Measurements from ENCODE around the gene RAB4A.

Gene RAB4A

GRCh38 chr1:229341774-229342655, 71.1 kb downstream of the RAB4A start:
- no peak for DNase-seq

- DNase-seq = peak; percentile 78
These were observed 72.0 kb downstream of the RAB4A start, which contains the start of gene CCSAP for GRCh38 chr1:229342656-229343569. Gene CCSAP (minus strand): TSS chr1:229343047. CDS start chr1:229342465, 582 bp downstream.

DNA sequence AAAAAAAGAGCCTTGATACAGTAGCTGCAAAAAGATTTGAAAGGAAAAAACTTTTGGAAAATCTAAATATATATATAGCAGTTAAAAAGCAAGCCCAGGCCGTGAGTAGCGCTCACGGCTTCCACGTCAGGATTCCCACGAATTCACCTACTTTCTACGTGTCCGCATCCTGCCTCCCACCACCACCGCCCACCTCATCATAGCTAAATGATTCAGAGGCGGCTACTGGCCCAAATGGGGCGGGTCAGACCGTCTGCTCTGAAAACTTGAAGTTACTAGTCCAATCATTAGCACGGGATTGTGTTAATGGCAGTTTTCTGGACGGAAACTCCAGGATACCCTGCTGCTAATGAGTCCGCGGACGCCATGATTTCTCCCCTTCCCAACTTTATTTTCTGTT, 73.2 kb downstream of the RAB4A start:
- DNase-seq = no peak

- no peak for DNase-seq
These were observed 74.2 kb downstream of the RAB4A start for GRCh38 chr1:229344937-229345684.

GRCh38 chr1:229347528-229347927, 76.6 kb downstream of the RAB4A start:
- no peak for DNase-seq

DNA sequence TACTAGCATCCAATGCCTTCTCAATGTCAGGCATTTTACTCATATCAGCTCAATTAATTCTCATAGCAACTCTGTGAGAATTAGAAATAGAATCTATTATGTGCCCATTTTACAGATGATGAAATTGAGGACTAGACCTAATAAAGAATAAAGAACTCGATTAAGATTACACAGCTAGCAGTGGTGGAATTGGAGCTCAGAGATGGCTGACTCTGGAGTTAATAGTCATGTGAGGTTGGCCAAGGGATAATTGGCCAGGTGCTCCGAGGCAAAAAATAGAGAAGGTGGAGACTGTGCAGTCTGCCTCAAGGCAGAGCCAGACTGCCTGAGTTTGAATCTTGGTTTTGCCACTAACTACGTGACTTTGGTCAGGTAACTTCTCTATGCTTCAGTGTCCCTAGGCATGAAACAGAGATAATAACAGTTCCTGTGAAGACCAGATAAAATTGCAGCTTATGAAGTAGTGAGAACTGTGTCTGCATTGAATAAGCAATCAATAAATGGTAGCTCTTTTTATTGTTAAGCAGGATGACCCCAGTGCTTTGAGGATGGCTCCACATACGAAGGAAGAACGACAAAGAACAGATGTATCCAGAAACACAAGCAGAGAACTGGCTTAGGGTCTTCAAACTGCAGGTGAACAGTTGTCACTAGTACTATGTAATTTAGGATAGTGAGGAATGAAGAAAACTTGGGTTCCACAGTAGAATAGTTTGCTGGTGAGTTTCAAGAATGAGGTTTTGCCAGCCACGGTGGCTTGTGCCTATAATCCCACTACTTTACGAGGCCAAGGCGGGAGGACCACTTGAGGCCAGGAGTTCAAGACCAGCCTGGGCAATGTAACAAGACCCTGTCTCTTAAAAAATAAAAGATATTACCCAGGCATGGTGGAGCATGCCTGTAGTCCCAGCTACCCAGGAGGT, 78.8 kb downstream of the RAB4A start:
- DNase-seq = no peak

DNA sequence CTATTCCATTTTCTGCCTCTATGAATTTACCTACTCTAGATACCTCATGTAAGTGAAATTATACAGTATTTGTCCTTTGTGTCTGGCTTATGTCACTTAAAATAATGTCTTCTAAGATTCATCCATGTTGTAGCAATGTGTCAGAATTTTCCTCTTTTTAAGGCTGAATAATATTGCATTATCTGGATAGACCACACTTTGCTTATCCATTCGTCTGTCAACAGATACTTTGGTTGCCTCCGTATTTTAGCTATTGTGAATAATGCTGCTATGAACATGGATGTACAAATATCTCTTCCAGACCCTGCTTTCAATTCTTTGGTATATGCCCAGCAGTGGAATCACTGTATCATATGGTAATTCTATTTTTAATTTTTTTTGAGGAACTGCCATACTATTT, 82.1 kb downstream of the RAB4A start:
- DNase-seq = no peak

GRCh38 chr1:229354226-229354625, 83.3 kb downstream of the RAB4A start:
- DNase-seq = no peak
